Measurements from ENCODE around the gene WNT7B. TPM values are rescaled to one million over a fixed set of nuclear protein-coding genes. Genes with fewer than 3 reads are reported as not detected.

WNT7B gene
- total RNA-seq, 1 donor from 2014 or later = not detected

GRCh38 chr22:45958971-45959370 is 18.0 kb downstream of the WNT7B start:
- Histone ChIP-seq H3K27me3 (no peaks in the 10 kb centered on the region), H3K36me3 (no peaks in the 10 kb centered on the region), H3K27ac (no peak overlapping the region), H3K9me3 (no peaks in the 10 kb centered on the region), H3K4me3 (no peak overlapping the region), H3K4me1 (no peaks in the 10 kb centered on the region)
- no peak for DNase-seq (ENCODE audit: low spot score in 2 of 2)
- intact Hi-C loops (cut with DNase I) = no loop called here
- no peak for TF ChIP-seq CTCF (IDR thresholded peaks at IDR 0.05)

- no peak overlapping the region for H3K4me3 ChIP-seq
- no peaks in the 10 kb centered on the region for H3K36me3 ChIP-seq
- H3K4me1 ChIP-seq = no peaks in the 10 kb centered on the region
- TF ChIP-seq CTCF (IDR thresholded peaks at IDR 0.05) = no peak
- intact Hi-C loops (cut with DNase I) = no loop called here
- H3K27ac ChIP-seq = no peak overlapping the region
- no peaks in the 10 kb centered on the region for H3K9me3 ChIP-seq
- no peak for DNase-seq (ENCODE audit: low spot score in 2 of 2)
- no peaks in the 10 kb centered on the region for H3K27me3 ChIP-seq
Observed at GRCh38 chr22:45957826-45958225, 19.1 kb downstream of the WNT7B start.

GRCh38 chr22:45953178-45953577 is 23.8 kb downstream of the WNT7B start:
- no peak overlapping the region for H3K4me3 ChIP-seq
- no peaks in the 10 kb centered on the region for H3K27me3 ChIP-seq
- no peaks in the 10 kb centered on the region for H3K36me3 ChIP-seq
- intact Hi-C loops (cut with DNase I) = no loop called here
- no peak for TF ChIP-seq CTCF (IDR thresholded peaks at IDR 0.05)
- DNase-seq (ENCODE audit: low spot score in 2 of 2) = no peak
- H3K4me1 ChIP-seq = no peaks in the 10 kb centered on the region
- no peak overlapping the region for H3K27ac ChIP-seq
- no peaks in the 10 kb centered on the region for H3K9me3 ChIP-seq

GRCh38 chr22:45952553-45952952 is 24.4 kb downstream of the WNT7B start:
- DNase-seq (ENCODE audit: low spot score in 2 of 2) = no peak
- Histone ChIP-seq H3K27ac (no peak overlapping the region), H3K9me3 (no peaks in the 10 kb centered on the region)

GRCh38 chr22:45952151-45952550 is 24.8 kb downstream of the WNT7B start:
- Histone ChIP-seq H3K4me3 (no peak overlapping the region), H3K4me1 (no peaks in the 10 kb centered on the region), H3K27me3 (no peaks in the 10 kb centered on the region), H3K27ac (no peak overlapping the region), H3K9me3 (no peaks in the 10 kb centered on the region), H3K36me3 (no peaks in the 10 kb centered on the region)
- intact Hi-C loops (cut with DNase I) = no loop called here
- DNase-seq (ENCODE audit: low spot score in 2 of 2) = no peak
- TF ChIP-seq CTCF (IDR thresholded peaks at IDR 0.05) = no peak

More at GRCh38 chr22:45952553-45952952, 24.4 kb downstream of the WNT7B start:
- H3K4me3 ChIP-seq = no peak overlapping the region
- no peaks in the 10 kb centered on the region for H3K27me3 ChIP-seq
- H3K4me1 ChIP-seq = no peaks in the 10 kb centered on the region
- intact Hi-C loops (cut with DNase I) = no loop called here
- no peak for TF ChIP-seq CTCF (IDR thresholded peaks at IDR 0.05)
- no peaks in the 10 kb centered on the region for H3K36me3 ChIP-seq

- H3K27ac ChIP-seq = no peak overlapping the region
- H3K9me3 ChIP-seq = no peaks in the 10 kb centered on the region
- no peak for DNase-seq (ENCODE audit: low spot score in 2 of 2)
- no peaks in the 10 kb centered on the region for H3K27me3 ChIP-seq
- no peaks in the 10 kb centered on the region for H3K36me3 ChIP-seq
- intact Hi-C loops (cut with DNase I) = no loop called here
- H3K4me3 ChIP-seq = no peak overlapping the region
- TF ChIP-seq CTCF (IDR thresholded peaks at IDR 0.05) = no peak
- H3K4me1 ChIP-seq = no peaks in the 10 kb centered on the region
Observed at GRCh38 chr22:45949891-45950290, 27.1 kb downstream of the WNT7B start.
